ENCODE results near the gene IRAK2.
A peak's percentile ranks its signal among the peaks of the same experiment; 100 is the strongest.

The IRAK2 gene

DNA sequence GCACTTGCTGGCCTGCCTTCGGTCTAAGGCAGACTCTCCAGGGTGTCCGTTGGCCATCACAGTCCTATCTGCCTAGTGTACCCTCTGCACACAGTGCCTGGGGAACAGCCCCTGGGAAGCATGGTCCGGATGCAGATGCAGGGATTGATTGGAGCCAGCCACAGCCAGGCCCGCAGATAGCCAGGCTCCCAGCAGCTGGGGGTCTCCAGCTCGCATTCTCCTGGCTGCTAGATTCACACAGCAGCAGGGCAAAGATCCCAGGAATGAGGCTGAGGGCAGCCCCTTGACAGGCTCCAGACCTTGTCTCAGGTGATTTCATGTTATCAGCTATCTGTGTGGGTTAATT lies 41.4 kb downstream of the IRAK2 start:
- no peak for DNase-seq (ENCODE audit: low read depth in 2 of 2)
- no peak for TF ChIP-seq CTCF (IDR thresholded peaks at IDR 0.05; ENCODE audit: low read depth, low read length)
- no peak overlapping the region for H3K4me3 ChIP-seq (replicated peaks in 1 of 2; ENCODE audit: low read depth in 2 of 2, low read length in 2 of 2)

DNA sequence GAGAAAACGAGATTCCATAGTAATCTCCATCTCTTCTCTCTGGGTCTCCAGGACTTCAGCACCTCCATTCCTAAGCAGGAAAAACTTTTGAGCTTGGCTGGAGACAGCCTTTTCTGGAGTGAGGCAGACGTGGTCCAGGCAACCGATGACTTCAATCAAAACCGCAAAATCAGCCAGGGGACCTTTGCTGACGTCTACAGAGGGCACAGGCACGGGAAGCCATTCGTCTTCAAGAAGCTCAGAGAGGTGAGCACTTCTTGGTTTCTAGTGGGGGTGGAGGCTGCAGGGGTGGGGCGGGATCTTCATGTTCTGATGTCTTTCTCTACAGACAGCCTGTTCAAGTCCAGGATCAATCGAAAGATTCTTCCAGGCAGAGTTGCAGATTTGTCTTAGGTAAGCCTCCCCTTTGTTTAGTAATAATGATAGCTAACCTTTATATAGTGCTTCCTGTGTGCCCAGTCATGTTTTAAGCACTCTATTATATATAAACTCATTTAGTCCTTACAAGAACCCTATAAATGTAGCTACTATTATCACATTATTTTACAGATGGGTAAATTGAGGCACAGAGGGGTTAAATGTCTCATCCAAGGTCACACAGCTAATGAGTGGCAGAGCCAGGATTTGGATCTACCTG lies 48.6 kb downstream of the IRAK2 start:
- no peak for TF ChIP-seq CTCF (IDR thresholded peaks at IDR 0.05; ENCODE audit: low read depth, low read length)
- peak in 1 of 2 donors; percentile 66 for DNase-seq (ENCODE audit: low read depth in 2 of 2)

GRCh38 chr3:10215578-10216368 lies 51.1 kb downstream of the IRAK2 start:
- DNase-seq (ENCODE audit: low read depth in 2 of 2), result no peak
- H3K4me3 ChIP-seq (replicated peaks in 1 of 2; ENCODE audit: low read depth in 2 of 2, low read length in 2 of 2), result no peak overlapping the region
- TF ChIP-seq CTCF (IDR thresholded peaks at IDR 0.05; ENCODE audit: low read depth, low read length), result no peak

More for the DNA sequence above, 48.6 kb downstream of the IRAK2 start:
- no peak overlapping the region for H3K4me3 ChIP-seq (replicated peaks in 1 of 2; ENCODE audit: low read depth in 2 of 2, low read length in 2 of 2)

DNA sequence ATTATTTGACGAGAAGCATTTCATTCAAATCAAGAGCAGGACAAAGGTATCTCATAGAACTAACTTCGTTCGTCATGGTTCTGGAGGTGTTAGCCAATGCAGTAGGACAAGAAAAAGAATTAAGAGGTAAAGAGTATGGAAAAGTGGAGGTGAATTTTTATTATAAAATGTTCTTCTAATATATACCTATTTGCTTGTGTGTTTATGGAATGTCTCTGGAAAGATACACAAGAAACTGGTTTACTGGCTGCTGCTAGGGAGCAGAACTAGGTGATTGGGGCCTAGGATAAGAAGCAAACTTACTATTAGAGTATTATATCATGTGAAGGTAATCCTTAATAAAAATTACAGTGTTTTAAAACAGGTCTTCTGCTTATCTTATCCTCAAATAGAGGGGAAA lies 52.6 kb downstream of the IRAK2 start:
- TF ChIP-seq CTCF (IDR thresholded peaks at IDR 0.05; ENCODE audit: low read depth, low read length), result no peak
- no peak for DNase-seq (ENCODE audit: low read depth in 2 of 2)
- no peak overlapping the region for H3K4me3 ChIP-seq (replicated peaks in 1 of 2; ENCODE audit: low read depth in 2 of 2, low read length in 2 of 2)

DNA sequence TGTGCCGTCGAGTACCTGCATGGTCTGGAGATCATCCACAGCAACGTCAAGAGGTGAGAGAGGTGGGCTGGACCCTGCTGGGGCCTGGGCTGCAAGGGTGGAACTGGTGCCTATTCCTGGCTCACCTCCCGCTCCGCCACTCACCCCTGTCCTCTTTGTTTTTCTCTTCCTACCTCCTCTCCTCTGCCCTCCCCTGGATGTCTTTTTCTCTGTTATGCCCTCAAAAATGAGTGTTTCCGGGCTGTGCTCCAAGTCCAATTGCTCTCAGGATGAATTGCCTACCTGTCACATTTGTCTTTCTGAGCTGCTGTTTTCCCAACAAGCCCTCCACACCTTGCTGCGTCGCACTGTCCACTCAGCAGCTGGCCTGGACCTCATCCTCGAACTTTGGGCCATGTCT lies 55.0 kb downstream of the IRAK2 start:
- TF ChIP-seq CTCF (IDR thresholded peaks at IDR 0.05; ENCODE audit: low read depth, low read length), result no peak
- no peak for DNase-seq (ENCODE audit: low read depth in 2 of 2)
- H3K4me3 ChIP-seq (replicated peaks in 1 of 2; ENCODE audit: low read depth in 2 of 2, low read length in 2 of 2), result no peak overlapping the region

DNA sequence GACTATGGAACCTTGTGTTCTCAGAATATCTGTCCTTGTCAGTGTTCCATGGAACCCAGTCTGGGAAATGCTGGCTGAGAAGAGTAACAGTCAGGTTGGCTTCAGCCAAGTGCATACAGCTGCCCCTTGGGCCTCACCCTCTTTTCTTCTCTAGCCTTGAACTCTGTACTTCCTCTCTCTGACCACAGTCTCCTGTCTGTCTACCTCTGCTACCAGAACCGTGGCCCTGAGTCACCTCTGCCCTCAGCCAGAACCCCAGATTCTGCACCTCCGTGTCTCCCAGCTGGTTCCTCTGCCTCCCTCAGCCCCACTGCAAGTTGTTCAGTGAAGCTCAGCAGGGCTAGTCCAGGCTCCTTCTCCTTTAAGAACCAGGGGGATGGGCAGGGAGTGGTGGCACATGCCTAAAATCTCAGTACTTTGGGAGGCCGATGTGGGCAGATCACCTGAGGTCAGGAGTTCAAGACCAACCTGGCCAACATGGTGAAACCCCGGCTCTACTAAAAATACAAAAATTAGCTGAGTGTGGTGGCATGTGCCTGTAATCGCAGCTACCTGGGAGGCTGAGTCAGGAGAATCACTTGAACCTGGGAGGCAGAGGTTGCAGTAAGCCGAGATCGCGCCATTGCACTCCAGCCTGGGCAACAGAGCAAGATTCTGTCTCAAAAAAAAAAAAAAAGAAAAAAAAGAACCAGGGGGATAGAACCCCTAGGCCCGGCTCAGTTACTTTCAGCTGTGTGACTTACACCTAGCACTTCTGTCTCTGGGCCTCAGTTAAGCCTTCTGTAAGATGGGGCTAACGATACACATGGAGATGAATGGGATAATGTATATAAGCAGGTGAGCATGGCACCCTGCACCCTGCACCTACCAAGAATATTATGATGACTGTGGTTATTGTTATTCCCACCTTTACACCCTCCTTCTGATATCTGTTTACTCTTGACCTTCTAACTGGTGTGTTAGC lies 59.2 kb downstream of the IRAK2 start:
- H3K4me3 ChIP-seq (replicated peaks in 1 of 2; ENCODE audit: low read depth in 2 of 2, low read length in 2 of 2), result no peak overlapping the region
- no peak for TF ChIP-seq CTCF (IDR thresholded peaks at IDR 0.05; ENCODE audit: low read depth, low read length)
- DNase-seq (ENCODE audit: low read depth in 2 of 2), result peak in 1 of 2 donors; percentile 26
